CD4-positive, alpha-beta memory T cell (primary cell): ENCODE data around the gene KRT33B. TPM values are rescaled to one million over a fixed set of nuclear protein-coding genes. Genes with fewer than 3 reads are reported as not detected.
A peak's percentile ranks its signal among the peaks of the same experiment; 100 is the strongest.

Experiments used
- CTCF ChIA-PET: fragments of 350-600 bp; sonication (Branson Sonifier 250); formaldehyde crosslinking; loops from one replicate; lab custom pipeline; 2021; ENCODE audit warnings: inconsistent platforms; ENCODE audit not compliant: partially characterized antibody; lab: Charles Lee
- POLR2A ChIA-PET: fragments of 350-600 bp; sonication (Branson Sonifier 250); formaldehyde crosslinking; loops from one replicate; lab custom pipeline; 2021; ENCODE audit not compliant: partially characterized antibody; lab: Charles Lee
- DNase-seq, 5 donors: peaks; one replicate each; pipeline versions ENCODE4 v3.0.0 to v3.0.0-alpha.2; 2020 to 2022; ENCODE audit warnings: mixed read lengths in 1 of 5
- H3K27ac ChIP-seq: one replicate; pipeline ENCODE4 v1.7.0; 2013; ENCODE audit warnings: low read depth, low read length
- H3K27me3 ChIP-seq: 2 replicates; pipeline ENCODE4 v1.7.0; 2013; ENCODE audit warnings: mild to moderate bottlenecking, low read length, moderate library complexity; ENCODE audit not compliant: insufficient read depth
- H3K36me3 ChIP-seq: 2 replicates; pipeline ENCODE4 v1.7.0; 2013; ENCODE audit warnings: mild to moderate bottlenecking, low read length, moderate library complexity; ENCODE audit not compliant: insufficient read depth
- H3K4me1 ChIP-seq: 2 replicates; pipeline ENCODE4 v1.7.0; 2013; ENCODE audit warnings: mild to moderate bottlenecking, low read length, moderate library complexity; ENCODE audit not compliant: insufficient read depth
- H3K4me3 ChIP-seq, 2 donors: one replicate each; pipeline ENCODE4 v1.7.0; 2013; ENCODE audit warnings: low read length in 2 of 2, mild to moderate bottlenecking in 1 of 2
- H3K9me3 ChIP-seq, 2 donors: one replicate each; pipeline ENCODE4 v1.7.0; 2013; ENCODE audit warnings: low read length in 2 of 2, control low read depth in 1 of 2; ENCODE audit not compliant: control insufficient read depth in 1 of 2
- H3K27ac Mint-ChIP-seq, 7 donors: one replicate each; pipeline ENCODE4 v1.8.0; 2020 to 2021; ENCODE audit warnings: mixed read lengths in 7 of 7, mild to moderate bottlenecking in 6 of 7, inconsistent platforms in 3 of 7, moderate library complexity in 3 of 7
- H3K27me3 Mint-ChIP-seq, 2 donors: one replicate each; pipeline ENCODE4 v1.8.0; 2020 to 2021; ENCODE audit warnings: mixed read lengths in 2 of 2
- H3K36me3 Mint-ChIP-seq, 2 donors: one replicate each; pipeline ENCODE4 v1.8.0; 2020 to 2021; ENCODE audit warnings: mixed read lengths in 2 of 2, inconsistent platforms in 1 of 2, mild to moderate bottlenecking in 1 of 2
- H3K4me1 Mint-ChIP-seq, 4 donors: one replicate each; pipeline ENCODE4 v1.8.0; 2020 to 2021; ENCODE audit warnings: mixed read lengths in 4 of 4, mild to moderate bottlenecking in 1 of 4
- H3K4me3 Mint-ChIP-seq, 8 donors: one replicate each; pipeline ENCODE4 v1.8.0; 2020 to 2021; ENCODE audit warnings: mixed read lengths in 8 of 8, mild to moderate bottlenecking in 7 of 8, moderate library complexity in 6 of 8, inconsistent platforms in 3 of 8
- H3K9me3 Mint-ChIP-seq, 8 donors: one replicate each; pipeline ENCODE4 v1.8.0; 2020 to 2021; ENCODE audit warnings: mixed read lengths in 8 of 8, mild to moderate bottlenecking in 5 of 8, inconsistent platforms in 3 of 8, moderate library complexity in 1 of 8
- intact Hi-C: fragments of 100-400 bp; cut with micrococcal nuclease; formaldehyde crosslinking; loops from one replicate; pipeline ENCODE4 v1.15.1; 2023
- polyA plus RNA-seq, 2 donors: library from polyadenylated mRNA; unstranded; fragments of 300-500 nt; fragmentation: Illumina TruSeq; gene quantifications; one replicate each; pipeline ENCODE4 v1.2.3, GENCODE V29; 2021
- total RNA-seq, 2 experiments: library from RNA; stranded (reverse); gene quantifications; one replicate each; pipeline ENCODE4 v1.2.3, GENCODE V29; 2021

Gene KRT33B
- total and polyA plus RNA-seq, 4 experiments from 2014 or later, result not detected

GRCh38 chr17:41393826-41394225 lies 24.2 kb upstream of the KRT33B start:
- POLR2A ChIA-PET, result no interaction called here
- Mint-ChIP-seq H3K9me3 (peaks cover 0 to 2% (median 0%) of the 10 kb centered on the region in 8 donors), H3K4me3 (no peak overlapping the region), H3K27ac (peak overlapping the region in 1 of 7 donors; percentile 43), H3K36me3 (no peaks in the 10 kb centered on the region), H3K4me1 (peaks cover 0 to 3% (median 1%) of the 10 kb centered on the region in 4 donors), H3K27me3 (peaks cover 2 to 4% of the 10 kb centered on the region in 2 donors)
- Histone ChIP-seq H3K27ac (no peak overlapping the region), H3K9me3 (no peaks in the 10 kb centered on the region), H3K27me3 (no peaks in the 10 kb centered on the region), H3K4me3 (no peak overlapping the region), H3K4me1 (no peaks in the 10 kb centered on the region), H3K36me3 (no peaks in the 10 kb centered on the region)
- no peak for DNase-seq
- intact Hi-C loops, result no loop called here
- CTCF ChIA-PET, result no interaction called here

GRCh38 chr17:41393294-41393693 lies 23.7 kb upstream of the KRT33B start:
- Mint-ChIP-seq H3K36me3 (peaks cover 0 to 2% of the 10 kb centered on the region in 2 donors), H3K4me3 (no peak overlapping the region), H3K27ac (no peak overlapping the region), H3K9me3 (peaks cover 0 to 4% (median 0%) of the 10 kb centered on the region in 8 donors), H3K27me3 (peaks cover 2 to 4% of the 10 kb centered on the region in 2 donors), H3K4me1 (peaks cover 0 to 3% (median 1%) of the 10 kb centered on the region in 4 donors)
- no peak for DNase-seq
- POLR2A ChIA-PET, result no interaction called here
- Histone ChIP-seq H3K4me1 (no peaks in the 10 kb centered on the region), H3K4me3 (no peak overlapping the region), H3K9me3 (no peaks in the 10 kb centered on the region), H3K36me3 (no peaks in the 10 kb centered on the region), H3K27me3 (no peaks in the 10 kb centered on the region), H3K27ac (no peak overlapping the region)
- CTCF ChIA-PET, result no interaction called here
- intact Hi-C loops, result no loop called here

GRCh38 chr17:41392278-41392677 lies 22.7 kb upstream of the KRT33B start:
- peaks cover 2 to 4% of the 10 kb centered on the region in 2 donors for H3K27me3 Mint-ChIP-seq
- no peak overlapping the region for H3K4me3 Mint-ChIP-seq
- H3K9me3 ChIP-seq, result no peaks in the 10 kb centered on the region
- H3K4me1 ChIP-seq, result no peaks in the 10 kb centered on the region
- no peaks in the 10 kb centered on the region for H3K36me3 ChIP-seq
- no peak overlapping the region for H3K4me3 ChIP-seq
- peak overlapping the region in 1 of 7 donors; percentile 53 for H3K27ac Mint-ChIP-seq
- no peak for DNase-seq
- peaks cover 0 to 3% (median 1%) of the 10 kb centered on the region in 4 donors for H3K4me1 Mint-ChIP-seq
- intact Hi-C loops, result no loop called here
- ChIA-PET POLR2A (interaction anchor here (0.6 kb wide), 1 partner anchor 313 kb away, joined by 3 read pairs; no protein-coding TSS in a partner anchor), CTCF (no interaction called here)
- H3K9me3 Mint-ChIP-seq, result peaks cover 0 to 10% (median 4%) of the 10 kb centered on the region in 8 donors
- H3K27ac ChIP-seq, result no peak overlapping the region
- no peaks in the 10 kb centered on the region for H3K27me3 ChIP-seq
- H3K36me3 Mint-ChIP-seq, result peaks cover 2% of the 10 kb centered on the region in 2 donors

DNA sequence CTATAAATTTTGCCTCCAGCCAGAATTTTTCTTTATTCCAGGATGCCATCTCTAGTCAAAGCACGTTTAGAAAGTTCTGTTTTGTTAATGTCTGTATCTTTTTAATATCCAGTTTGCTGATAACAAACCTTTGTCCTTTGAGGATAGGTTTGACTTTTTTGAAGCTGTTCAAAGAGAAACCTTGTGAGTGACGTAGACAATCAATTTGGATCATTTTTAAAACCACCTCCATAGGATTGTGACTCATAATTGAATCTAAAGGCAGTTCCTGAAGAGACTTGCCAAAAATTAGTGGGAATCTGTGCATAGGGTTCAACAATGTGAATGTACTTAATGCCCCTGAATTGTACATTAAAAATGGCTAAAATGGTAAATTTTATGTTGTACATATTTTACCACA lies 21.9 kb upstream of the KRT33B start:
- CTCF ChIA-PET, result interaction anchor here (1.2 to 1.9 kb wide), 2 partner anchors 8 to 92 kb away, joined by 3 to 4 read pairs; no protein-coding TSS in a partner anchor
- Histone ChIP-seq H3K27me3 (no peaks in the 10 kb centered on the region), H3K4me3 (no peak overlapping the region), H3K4me1 (no peaks in the 10 kb centered on the region), H3K36me3 (no peaks in the 10 kb centered on the region), H3K9me3 (no peaks in the 10 kb centered on the region), H3K27ac (no peak overlapping the region)
- no peak overlapping the region for H3K27ac Mint-ChIP-seq
- no peak overlapping the region for H3K4me3 Mint-ChIP-seq
- peaks cover 2 to 6% of the 10 kb centered on the region in 2 donors for H3K36me3 Mint-ChIP-seq
- peaks cover 2 to 4% of the 10 kb centered on the region in 2 donors for H3K27me3 Mint-ChIP-seq
- peaks cover 0 to 3% (median 1%) of the 10 kb centered on the region in 4 donors for H3K4me1 Mint-ChIP-seq
- intact Hi-C loops, result no loop called here
- POLR2A ChIA-PET, result no interaction called here
- no peak for DNase-seq
- H3K9me3 Mint-ChIP-seq, result peaks cover 0 to 15% (median 10%) of the 10 kb centered on the region in 8 donors

DNA sequence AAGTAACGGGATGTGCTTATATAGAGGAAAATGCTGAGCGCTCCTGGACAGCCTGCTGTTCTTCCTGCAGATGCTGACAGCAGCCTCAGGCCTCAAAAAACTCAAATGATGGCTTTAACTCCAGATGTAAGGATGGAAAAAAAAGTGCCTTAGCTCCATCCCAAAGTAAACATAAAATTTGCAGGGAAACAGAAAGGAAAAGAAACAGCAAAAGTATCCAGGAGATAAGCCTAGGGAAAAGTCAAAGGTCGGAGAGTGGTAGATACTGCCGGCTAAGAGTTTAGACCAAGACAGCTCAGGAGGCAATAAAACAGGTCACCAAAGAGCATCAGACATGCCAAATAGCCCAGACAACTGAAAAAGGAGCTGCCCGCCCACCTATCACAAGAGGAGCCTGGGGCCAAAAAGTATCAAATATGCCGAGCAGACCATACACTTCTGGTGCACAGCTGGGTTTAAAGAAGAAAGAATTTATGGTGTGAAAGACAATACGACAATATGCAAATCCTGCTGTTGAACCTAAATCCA lies 20.9 kb upstream of the KRT33B start:
- ChIA-PET CTCF (interaction anchor here (1.2 to 1.9 kb wide), 2 partner anchors 9 to 93 kb away, joined by 3 to 4 read pairs; no protein-coding TSS in a partner anchor), POLR2A (no interaction called here)
- Histone ChIP-seq H3K27ac (no peak overlapping the region), H3K9me3 (no peaks in the 10 kb centered on the region), H3K27me3 (no peaks in the 10 kb centered on the region), H3K4me1 (no peaks in the 10 kb centered on the region), H3K4me3 (no peak overlapping the region), H3K36me3 (no peaks in the 10 kb centered on the region)
- no peak for DNase-seq
- H3K4me1 Mint-ChIP-seq, result no peaks in the 10 kb centered on the region
- intact Hi-C loops, result no loop called here
- H3K27me3 Mint-ChIP-seq, result peaks cover 2 to 4% of the 10 kb centered on the region in 2 donors
- H3K9me3 Mint-ChIP-seq, result peaks cover 0 to 21% (median 17%) of the 10 kb centered on the region in 8 donors
- no peak overlapping the region for H3K27ac Mint-ChIP-seq
- H3K36me3 Mint-ChIP-seq, result peaks cover 2 to 7% of the 10 kb centered on the region in 2 donors
- H3K4me3 Mint-ChIP-seq, result no peak overlapping the region

GRCh38 chr17:41387670-41388069 lies 18.1 kb upstream of the KRT33B start:
- Histone ChIP-seq H3K9me3 (no peaks in the 10 kb centered on the region), H3K4me3 (no peak overlapping the region), H3K27ac (no peak overlapping the region), H3K27me3 (no peaks in the 10 kb centered on the region), H3K4me1 (no peaks in the 10 kb centered on the region), H3K36me3 (no peaks in the 10 kb centered on the region)
- Mint-ChIP-seq H3K27ac (no peak overlapping the region), H3K4me1 (no peaks in the 10 kb centered on the region), H3K9me3 (peaks cover 0 to 21% (median 18%) of the 10 kb centered on the region in 8 donors), H3K4me3 (no peak overlapping the region), H3K27me3 (peaks cover 2 to 4% of the 10 kb centered on the region in 2 donors), H3K36me3 (peaks cover 2 to 7% of the 10 kb centered on the region in 2 donors)
- POLR2A ChIA-PET, result no interaction called here
- DNase-seq, result no peak
- intact Hi-C loops, result no loop called here
- CTCF ChIA-PET, result no interaction called here

DNA sequence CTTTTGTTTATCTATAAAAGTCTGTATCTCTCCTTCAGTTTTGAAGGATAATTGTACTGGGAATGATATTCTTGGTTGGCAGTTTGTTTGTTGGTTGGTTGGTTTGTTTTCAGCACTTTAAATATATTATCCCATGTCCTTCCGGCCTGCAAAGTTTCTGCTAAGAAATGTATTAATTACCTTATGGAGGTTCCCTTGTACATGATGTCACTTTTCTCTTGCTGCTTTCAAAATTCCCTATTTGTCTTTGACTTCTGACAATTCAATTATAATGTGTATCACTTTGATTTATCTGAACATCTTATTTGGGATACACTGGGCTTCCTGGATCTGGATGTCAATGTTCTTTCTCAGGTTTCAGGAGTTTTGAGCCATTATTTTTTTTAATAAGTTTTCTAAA lies 16.6 kb upstream of the KRT33B start:
- Histone ChIP-seq H3K4me1 (no peaks in the 10 kb centered on the region), H3K4me3 (no peak overlapping the region), H3K27ac (no peak overlapping the region), H3K36me3 (no peaks in the 10 kb centered on the region), H3K9me3 (no peaks in the 10 kb centered on the region), H3K27me3 (no peaks in the 10 kb centered on the region)
- Mint-ChIP-seq H3K27me3 (peaks cover 0 to 2% of the 10 kb centered on the region in 2 donors), H3K9me3 (peaks cover 0 to 21% (median 18%) of the 10 kb centered on the region in 8 donors), H3K4me1 (no peaks in the 10 kb centered on the region), H3K4me3 (no peak overlapping the region), H3K27ac (no peak overlapping the region), H3K36me3 (peaks cover 2 to 7% of the 10 kb centered on the region in 2 donors)
- POLR2A ChIA-PET, result no interaction called here
- CTCF ChIA-PET, result no interaction called here
- intact Hi-C loops, result no loop called here
- no peak for DNase-seq
